ENCODE results near the gene NDUFA13.

The NDUFA13 gene

GRCh38 chr19:19566306-19566705 is 50.3 kb downstream of the NDUFA13 start:
- no peak for DNase-seq (ENCODE audit: low read depth in 3 of 3, low spot score in 1 of 3)

- no peak for DNase-seq (ENCODE audit: low read depth in 3 of 3, low spot score in 1 of 3)
Measured at GRCh38 chr19:19567391-19567790, 51.4 kb downstream of the NDUFA13 start.

- no peak for DNase-seq (ENCODE audit: low read depth in 3 of 3, low spot score in 1 of 3)
Measured at GRCh38 chr19:19568802-19569756, 53.1 kb downstream of the NDUFA13 start.

GRCh38 chr19:19570571-19570970 is 54.5 kb downstream of the NDUFA13 start:
- no peak for DNase-seq (ENCODE audit: low read depth in 3 of 3, low spot score in 1 of 3)

- no peak for DNase-seq (ENCODE audit: low read depth in 3 of 3, low spot score in 1 of 3)
Measured at GRCh38 chr19:19571071-19571786, 55.2 kb downstream of the NDUFA13 start.

- DNase-seq (ENCODE audit: low read depth in 3 of 3, low spot score in 1 of 3) = no peak
Measured at GRCh38 chr19:19575411-19575810, 59.4 kb downstream of the NDUFA13 start.

Measured in stimulated activated CD4-positive, alpha-beta T cell treated with anti-CD3 and anti-CD28 coated beads, TNF-alpha, amount 100 ng/mL, for 1 hour (primary cell).